Urothelium cell line (cell line): ENCODE data around the gene APBA2.
"Not testable (repeated sequence)": the region's sequence is repeated elsewhere in the genome, so short reads cannot be mapped to it uniquely, and the experiment has no call there.

Source experiments
- DNase-seq: peaks from one replicate; pipeline ENCODE4 v3.0.0; 2011; ENCODE audit warnings: low spot score, mixed read lengths
- FAIRE-seq: peaks from 2 replicates; lab custom pipeline; 2011; peaks lifted over from hg19 to GRCh38; lab: Jason Lieb, UNC

APBA2 gene

GRCh38 chr15:29138260-29138659, 252.5 kb downstream of the APBA2 start:
- peak; percentile 63 for FAIRE-seq
- no peak for DNase-seq

- no peak for FAIRE-seq
- no peak for DNase-seq
Observed at GRCh38 chr15:29139072-29139471, 253.3 kb downstream of the APBA2 start.

- DNase-seq (peak; percentile 80), FAIRE-seq (no peak)
Observed at GRCh38 chr15:29139540-29140459, 254.0 kb downstream of the APBA2 start.

- no peak for FAIRE-seq
- no peak for DNase-seq
Observed at GRCh38 chr15:29140475-29141307, 254.9 kb downstream of the APBA2 start.

DNA sequence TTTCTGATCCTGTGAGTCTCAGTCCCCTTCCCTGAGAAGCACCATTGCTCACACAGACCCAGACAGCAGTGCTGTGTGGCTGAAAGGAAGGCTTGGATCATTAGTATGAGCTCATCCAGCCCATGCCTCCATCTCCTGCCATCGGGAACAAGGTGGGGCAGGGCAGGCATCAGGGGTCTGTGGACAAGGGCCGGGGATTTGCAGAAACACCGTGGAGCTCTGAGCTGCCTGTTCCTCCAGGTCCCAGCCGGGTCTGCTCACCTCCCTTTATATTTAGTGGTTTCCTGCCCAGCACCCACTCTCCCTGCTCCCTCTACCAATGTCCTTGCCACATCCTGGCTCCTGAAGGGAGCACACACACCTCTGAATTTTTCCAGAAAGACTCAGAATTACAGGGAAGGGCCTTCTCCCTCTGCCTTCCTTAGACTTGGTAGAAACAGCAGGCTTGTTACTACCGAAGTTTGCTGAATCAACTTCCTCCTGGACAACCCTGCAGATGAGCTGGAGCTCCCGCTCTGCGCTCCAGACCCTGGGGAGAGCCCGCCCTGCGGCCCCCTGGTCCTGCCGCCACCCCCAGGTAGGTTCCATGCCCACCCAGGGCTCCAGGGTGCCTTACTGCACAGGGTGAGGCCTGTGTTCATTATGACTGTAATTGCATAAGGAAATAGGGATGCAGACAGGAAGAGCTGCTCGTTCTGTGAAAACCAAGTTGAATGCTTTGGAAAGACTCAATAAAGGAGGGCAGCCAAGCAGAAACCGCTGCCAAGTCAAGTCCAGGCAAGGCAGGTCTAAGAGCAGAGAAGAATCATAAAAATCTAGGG, 255.7 kb downstream of the APBA2 start:
- DNase-seq, result peak; percentile 29
- FAIRE-seq, result no peak

DNA sequence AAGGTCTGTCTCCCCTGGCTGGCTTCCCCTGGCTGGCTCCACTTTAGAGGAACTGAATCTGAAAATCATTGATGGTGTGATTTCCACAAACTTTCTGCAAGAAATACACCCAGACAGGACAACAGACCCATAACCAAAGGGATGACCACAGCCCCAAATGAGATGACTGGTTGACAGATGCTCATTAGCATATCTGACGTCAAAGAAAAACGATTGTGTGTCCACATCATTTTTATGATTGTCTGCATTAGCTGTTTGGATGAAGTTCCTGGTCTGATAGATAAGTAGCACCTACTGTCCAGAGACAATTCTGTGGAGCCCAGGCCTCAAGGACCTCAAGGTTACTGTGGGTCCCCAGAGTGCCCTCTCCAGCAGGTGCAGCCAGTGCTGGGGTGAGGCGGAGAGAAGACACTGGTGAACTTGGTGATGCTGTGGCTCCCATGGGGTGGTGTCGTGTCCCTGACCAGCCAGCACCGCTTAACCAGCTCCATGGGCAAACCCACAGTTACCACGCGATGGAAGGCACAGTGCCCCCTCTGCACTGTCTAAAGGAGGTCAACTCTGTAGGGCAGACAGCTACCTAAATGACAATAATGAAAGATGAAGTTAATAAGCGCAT, 256.5 kb downstream of the APBA2 start:
- FAIRE-seq (no peak), DNase-seq (no peak)

DNA sequence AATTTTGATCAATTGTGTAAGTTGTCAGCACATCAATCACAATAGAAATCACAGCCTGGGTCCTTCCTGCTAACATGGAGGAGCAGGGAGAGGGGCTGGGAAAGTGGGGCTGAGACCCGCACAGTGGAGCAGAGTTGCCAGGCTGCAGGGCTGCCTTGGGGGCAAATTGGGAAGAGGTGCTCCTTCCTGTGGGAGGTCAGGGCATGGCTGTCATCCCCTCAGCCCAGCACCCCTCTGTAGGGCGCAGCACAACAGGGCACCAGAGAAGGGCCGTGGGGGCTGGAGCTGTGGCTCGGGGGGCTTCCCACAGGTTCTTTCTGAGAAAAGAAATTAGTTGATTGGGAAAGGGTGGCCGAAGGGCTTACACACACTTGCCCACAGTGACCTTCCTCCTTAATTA, 257.5 kb downstream of the APBA2 start:
- DNase-seq (no peak), FAIRE-seq (no peak)

DNA sequence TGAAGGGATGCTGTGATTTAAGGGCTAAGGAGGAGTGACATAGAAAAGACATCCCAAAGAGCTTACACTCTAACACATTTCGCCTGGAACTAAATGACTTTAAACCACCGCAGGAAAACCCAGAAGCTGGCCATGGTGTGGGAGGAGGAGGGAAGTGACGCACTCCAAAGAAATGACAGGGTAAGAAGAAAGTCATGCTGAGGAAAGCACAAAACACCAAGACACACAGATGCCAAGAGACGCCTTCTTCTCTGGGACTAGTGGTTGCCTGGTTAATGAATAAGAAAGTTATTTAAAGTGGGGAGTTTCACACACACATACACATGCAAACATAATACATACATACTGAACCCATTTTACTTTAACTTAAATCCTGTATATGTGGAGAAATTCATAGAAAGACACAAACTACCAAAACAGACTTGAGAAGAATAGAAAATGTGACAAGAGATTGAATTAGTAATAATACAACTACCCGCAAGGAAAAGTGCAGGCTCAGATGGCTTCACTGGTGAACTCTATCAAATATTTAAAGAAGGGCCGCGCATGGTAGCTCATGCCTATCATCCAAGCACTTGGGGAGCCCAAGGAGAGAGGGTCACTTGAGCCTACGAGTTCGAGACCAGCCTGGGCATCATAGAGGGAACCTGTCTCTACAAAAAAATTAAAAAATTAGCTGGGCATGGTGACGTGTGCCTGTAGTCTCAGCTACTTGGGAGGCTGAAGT, 258.3 kb downstream of the APBA2 start:
- no peak for FAIRE-seq
- DNase-seq, result peak; percentile 52

- no peak for FAIRE-seq
- no peak for DNase-seq
Observed at GRCh38 chr15:29149738-29150075, 263.9 kb downstream of the APBA2 start.

DNA sequence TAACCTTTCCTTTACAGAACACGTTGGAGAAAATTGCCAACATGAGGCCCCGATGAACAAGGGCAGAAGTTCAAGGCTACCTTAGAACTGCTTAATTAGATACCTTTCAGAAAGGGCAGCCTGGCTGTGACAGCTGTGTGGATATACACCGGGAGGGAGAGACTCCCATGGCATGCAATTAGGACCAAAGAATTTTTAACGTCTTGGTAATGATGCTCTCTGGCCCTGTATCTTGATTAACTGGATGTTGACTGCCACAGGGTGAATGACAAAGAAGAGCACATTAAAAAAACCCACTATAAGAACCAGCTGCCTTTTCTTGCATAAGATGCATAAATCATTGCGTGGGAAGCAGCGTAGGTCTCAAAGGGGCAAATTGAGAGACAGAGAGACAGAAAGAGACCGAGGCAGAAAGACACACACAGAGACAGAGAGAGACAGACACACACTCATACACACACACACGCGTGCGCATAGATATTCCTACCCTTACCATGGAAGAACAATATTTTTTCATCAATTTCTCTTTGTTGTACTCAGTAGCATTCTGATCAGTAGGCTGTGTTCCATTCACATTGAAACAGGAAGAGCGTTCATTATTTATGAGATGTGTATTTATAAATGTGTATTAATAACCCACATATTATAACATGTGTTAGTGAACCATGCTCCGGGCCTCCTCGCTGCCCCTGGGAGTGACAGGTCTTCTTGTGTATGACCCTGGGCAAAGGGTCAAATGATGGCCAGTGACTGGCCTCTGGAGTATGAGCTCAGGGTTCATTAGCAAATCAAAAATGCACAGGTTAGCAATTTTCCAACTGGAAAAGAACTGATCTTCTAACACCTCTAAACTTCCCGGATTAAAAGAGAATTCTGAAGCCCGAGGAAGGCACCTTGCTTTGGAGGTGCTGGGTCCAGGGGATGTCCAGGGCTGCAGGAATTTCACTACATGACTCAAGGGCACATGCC, 265.0 kb downstream of the APBA2 start:
- no peak for DNase-seq
- FAIRE-seq, result no peak

DNA sequence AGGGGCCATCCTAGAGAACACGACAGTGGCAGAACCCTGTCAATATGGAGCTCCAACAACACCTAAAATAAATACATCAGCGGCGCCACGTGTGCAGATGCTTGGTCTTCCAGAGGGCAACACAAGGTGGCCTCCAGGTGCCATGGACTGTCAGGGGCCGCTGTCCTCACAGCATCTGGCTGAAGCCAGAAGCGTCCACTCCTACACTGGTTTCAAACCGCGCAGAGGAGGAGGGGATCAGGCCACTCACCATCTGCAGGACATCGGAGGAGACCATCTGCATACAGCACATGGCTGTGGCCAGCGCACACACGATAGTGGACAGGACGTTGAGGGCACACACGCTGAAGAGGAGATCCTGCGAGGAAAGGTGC, 265.7 kb downstream of the APBA2 start:
- DNase-seq, result no peak
- no peak for FAIRE-seq

DNA sequence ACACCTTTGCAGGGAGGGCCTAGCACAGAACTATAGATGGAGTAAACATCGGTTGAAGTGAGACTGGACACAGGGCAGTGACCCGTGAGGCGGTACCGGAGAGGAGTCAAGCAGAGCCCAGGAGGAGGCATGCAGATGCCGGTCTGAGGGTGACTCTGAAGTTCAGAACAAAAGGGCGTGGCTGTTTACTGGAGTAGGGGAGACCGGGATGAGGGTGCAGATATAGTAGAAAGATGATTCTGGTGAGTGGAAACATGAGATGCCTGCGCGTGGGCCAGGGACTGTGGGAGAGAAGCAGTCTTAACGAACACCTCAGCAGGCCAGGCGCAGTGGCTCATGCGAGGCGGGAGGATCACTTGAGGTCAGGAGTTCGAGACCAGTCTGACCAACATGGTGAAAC, 270.7 kb downstream of the APBA2 start:
- no peak for DNase-seq
- FAIRE-seq, result no peak

DNA sequence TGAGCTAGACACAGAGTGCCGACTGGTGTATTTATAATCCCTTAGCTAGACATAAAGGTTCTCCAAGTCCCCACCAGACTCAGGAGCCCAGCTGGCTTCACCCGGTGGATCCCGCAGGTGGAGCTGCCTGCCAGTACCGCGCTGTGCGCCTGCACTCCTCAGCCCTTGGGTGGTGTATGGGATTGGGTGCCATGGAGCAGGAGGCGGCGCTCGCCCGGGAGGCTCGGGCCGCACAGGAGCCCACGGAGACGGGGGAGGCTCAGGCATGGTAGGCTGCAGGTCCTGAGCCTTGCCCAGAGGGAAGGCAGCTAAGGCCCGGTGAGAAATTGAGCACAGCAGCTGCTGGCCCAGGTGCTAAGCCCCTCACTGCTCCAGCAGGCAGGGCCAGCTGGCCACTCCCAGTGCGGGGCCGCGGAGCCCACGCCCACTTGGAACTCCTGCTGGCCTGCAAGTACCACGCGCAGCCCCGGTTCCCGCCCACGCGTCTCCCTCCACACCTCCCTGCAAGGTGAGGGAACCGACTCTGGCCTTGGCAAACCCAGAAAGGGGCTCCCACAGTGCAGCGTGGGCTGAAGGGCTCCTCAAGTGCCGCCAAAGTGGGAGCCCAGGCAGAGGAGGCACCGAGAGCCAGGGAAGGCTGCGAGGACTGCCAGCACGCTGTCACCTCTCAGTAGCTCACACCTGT, 274.1 kb downstream of the APBA2 start:
- no peak for FAIRE-seq
- no peak for DNase-seq

DNA sequence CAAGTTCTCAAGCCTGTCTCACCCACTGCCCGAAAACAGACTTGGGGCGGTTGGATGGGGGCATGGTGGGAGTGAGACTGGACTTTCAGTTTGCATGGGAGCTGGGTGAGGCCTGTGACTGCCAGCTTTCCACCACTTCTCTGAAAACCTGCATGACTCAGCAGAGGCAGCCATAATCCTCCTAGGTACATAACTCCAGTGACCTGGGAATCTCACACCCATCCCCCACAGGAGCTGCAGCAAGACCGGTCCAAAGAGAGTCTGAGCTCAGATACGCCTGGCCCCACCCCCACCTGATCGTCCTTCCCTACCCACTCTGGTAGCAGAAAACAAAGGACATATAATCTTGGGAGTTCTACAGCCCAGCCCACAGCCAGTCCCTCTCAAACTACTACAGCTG, 276.6 kb downstream of the APBA2 start:
- FAIRE-seq (no peak), DNase-seq (no peak)

- DNase-seq, FAIRE-seq: not testable (repeated sequence)
Observed at GRCh38 chr15:29167122-29167521, 281.3 kb downstream of the APBA2 start.
